GM23338 (cell line): ENCODE data around the gene LTN1. TPM values are rescaled to one million over a fixed set of nuclear protein-coding genes. Genes with fewer than 3 reads are reported as not detected.

Experiments
- ATAC-seq: fragments of 200-7000 bp; cut with Tn5 transposase; 3 replicates; pipeline ENCODE4 v1.9.1; 2020
- DNase-seq: peaks from one replicate; pipeline ENCODE4 v3.0.0-alpha.2; 2015; ENCODE audit warnings: low spot score
- H2AFZ ChIP-seq: fragments of 200-600 bp; sonication (generic); 2 replicates; pipeline ENCODE4 v1.8.0; 2016; ENCODE audit warnings: antibody characterized with exemption, mild to moderate bottlenecking, moderate library complexity
- H3F3A ChIP-seq: fragments of 200-600 bp; sonication (generic); replicated peaks from 2 replicates; pipeline ENCODE4 v1.8.0; 2017; ENCODE audit warnings: antibody characterized with exemption, mixed run types, low read depth
- H3K27ac ChIP-seq: fragments of 200-600 bp; sonication (generic); 2 replicates; pipeline ENCODE4 v1.6.1; 2016; ENCODE audit warnings: low read depth
- H3K27me3 ChIP-seq: fragments of 200-600 bp; sonication (generic); 2 replicates; pipeline ENCODE4 v1.8.0; 2016; ENCODE audit warnings: mild to moderate bottlenecking, mixed run types, moderate library complexity; ENCODE audit not compliant: insufficient read depth
- H3K36me3 ChIP-seq: fragments of 200-600 bp; sonication (generic); 2 replicates; pipeline ENCODE4 v1.8.0; 2016; ENCODE audit warnings: mild to moderate bottlenecking; ENCODE audit not compliant: insufficient read depth
- H3K4me1 ChIP-seq: fragments of 200-600 bp; sonication (generic); 2 replicates; pipeline ENCODE4 v1.8.0; 2016; ENCODE audit warnings: mild to moderate bottlenecking, moderate library complexity; ENCODE audit not compliant: insufficient read depth
- H3K4me2 ChIP-seq: fragments of 200-600 bp; sonication (generic); 2 replicates; pipeline ENCODE4 v1.7.1; 2017; ENCODE audit warnings: mixed run types
- H3K4me3 ChIP-seq: fragments of 200-600 bp; sonication (generic); 2 replicates; pipeline ENCODE4 v1.6.1; 2016; ENCODE audit warnings: mixed run types
- H3K79me2 ChIP-seq: fragments of 200-600 bp; sonication (generic); replicated peaks from 2 replicates; pipeline ENCODE4 v1.8.0; 2017; ENCODE audit warnings: mild to moderate bottlenecking; ENCODE audit not compliant: insufficient read depth
- H3K9me2 ChIP-seq: fragments of 200-600 bp; sonication (generic); 2 replicates; pipeline ENCODE4 v1.8.0; 2017; ENCODE audit not compliant: insufficient read depth
- H4K20me1 ChIP-seq: fragments of 200-600 bp; sonication (generic); replicated peaks from 2 replicates; pipeline ENCODE4 v1.8.0; 2017; ENCODE audit warnings: mild to moderate bottlenecking; ENCODE audit not compliant: insufficient read depth
- H3K27ac Mint-ChIP-seq: 2 replicates; pipeline ENCODE4 v1.8.0; 2020; ENCODE audit warnings: inconsistent platforms, mild to moderate bottlenecking, moderate library complexity, mixed read lengths
- H3K27me3 Mint-ChIP-seq: 3 replicates; pipeline ENCODE4 v1.8.0; 2022; ENCODE audit warnings: low read depth, mild to moderate bottlenecking, moderate library complexity, mixed read lengths, inconsistent platforms; ENCODE audit not compliant: insufficient read depth, poor library complexity
- H3K36me3 Mint-ChIP-seq: 3 replicates; pipeline ENCODE4 v1.8.0; 2021; ENCODE audit warnings: low read depth, mild to moderate bottlenecking, inconsistent platforms, moderate library complexity, mixed read lengths
- H3K4me1 Mint-ChIP-seq: 3 replicates; pipeline ENCODE4 v1.8.0; 2020; ENCODE audit warnings: mild to moderate bottlenecking, inconsistent platforms, mixed read lengths
- H3K4me3 Mint-ChIP-seq: 3 replicates; pipeline ENCODE4 v1.8.0; 2021; ENCODE audit warnings: moderate library complexity, mild to moderate bottlenecking, inconsistent platforms, mixed read lengths
- H3K9me3 Mint-ChIP-seq: 3 replicates; pipeline ENCODE4 v1.8.0; 2020; ENCODE audit warnings: moderate library complexity, mild to moderate bottlenecking, inconsistent platforms, mixed read lengths
- CREB1 ChIP-seq: fragments of 250-450 bp; sonication (Bioruptor Pico); IDR thresholded peaks from 2 replicates; pipeline ENCODE4 v1.5.0; 2020; ENCODE audit warnings: low read depth, mild to moderate bottlenecking, moderate library complexity
- CTCF ChIP-seq, 2 experiments: fragments of 200-600 bp in 1 of 2; sonication (generic) in 1 of 2; conservative IDR thresholded peaks; 2 replicates each; pipeline versions ENCODE4 v1.5.1 to v1.6.1; 2016 to 2017; ENCODE audit warnings: antibody characterized with exemption in 2 of 2, low read depth in 2 of 2, mild to moderate bottlenecking in 2 of 2, moderate library complexity in 1 of 2
- ETS1 ChIP-seq: IDR thresholded peaks from 2 replicates; pipeline ENCODE4 v1.6.1; 2016; ENCODE audit warnings: antibody characterized with exemption
- EZH2 ChIP-seq: fragments of 200-600 bp; sonication (generic); IDR thresholded peaks from one replicate; pipeline ENCODE4 v1.8.0; 2017; ENCODE audit warnings: antibody characterized with exemption, mild to moderate bottlenecking, low read depth; ENCODE audit not compliant: unreplicated experiment
- EZH2phosphoT487 ChIP-seq: fragments of 200-600 bp; sonication (generic); IDR thresholded peaks from one replicate; pipeline ENCODE4 v1.8.1; 2018; ENCODE audit warnings: antibody characterized with exemption; ENCODE audit not compliant: unreplicated experiment
- JUNB ChIP-seq: IDR thresholded peaks from one replicate; pipeline ENCODE4 v1.6.1; 2016; ENCODE audit warnings: antibody characterized with exemption; ENCODE audit not compliant: unreplicated experiment
- NANOG ChIP-seq: IDR thresholded peaks from 2 replicates; pipeline ENCODE4 v1.6.1; 2016; ENCODE audit warnings: antibody characterized with exemption, borderline replicate concordance
- POLR2AphosphoS5 ChIP-seq: IDR thresholded peaks from 2 replicates; pipeline ENCODE4 v1.6.1; 2016; ENCODE audit warnings: antibody characterized with exemption, low read depth
- REST ChIP-seq: IDR thresholded peaks from one replicate; pipeline ENCODE4 v1.6.1; 2018; ENCODE audit warnings: antibody characterized with exemption; ENCODE audit not compliant: unreplicated experiment
- STAT1 ChIP-seq: IDR thresholded peaks from one replicate; pipeline ENCODE4 v1.6.1; 2016; ENCODE audit warnings: antibody characterized with exemption; ENCODE audit not compliant: unreplicated experiment
- ZNF114 ChIP-seq: fragments of 250-450 bp; sonication (Bioruptor Pico); IDR thresholded peaks from 2 replicates; pipeline ENCODE4 v1.5.0; 2020; ENCODE audit warnings: mild to moderate bottlenecking, moderate library complexity
- ZNF331 ChIP-seq: fragments of 250-450 bp; sonication (Bioruptor Pico); IDR thresholded peaks from 2 replicates; pipeline ENCODE4 v1.5.0; 2020; ENCODE audit warnings: low read depth, mild to moderate bottlenecking, moderate library complexity
- ZNF462 ChIP-seq: fragments of 250-450 bp; sonication (Bioruptor Pico); IDR thresholded peaks from 2 replicates; pipeline ENCODE4 v1.5.0; 2020; ENCODE audit warnings: mild to moderate bottlenecking, moderate library complexity
- polyA plus RNA-seq: library from polyadenylated mRNA; unstranded; fragments of >200 nt; fragmentation: Nextera tagmentation; extraction: Ambion mirVana; gene quantifications from 2 replicates; pipeline ENCODE4 v1.2.1, GENCODE V29; 2016
- total RNA-seq: library from RNA; depleted of rRNA; stranded (reverse); fragments of >200 nt; shearing (Covaris generic); gene quantifications from 2 replicates; pipeline ENCODE4 v1.2.3, GENCODE V29; 2014

Gene LTN1
- total and polyA plus RNA-seq, 2 experiments from 2014 or later, result 11.1 to 26.1 TPM

GRCh38 chr21:29029524-29029923 lies 36.8 kb upstream of the LTN1 start:
- Histone ChIP-seq H2AFZ (no peak overlapping the region), H3K36me3 (peaks cover 13% of the 10 kb centered on the region)

More at GRCh38 chr21:29029524-29029923, 36.8 kb upstream of the LTN1 start:
- Histone ChIP-seq H3K4me3 (no peak overlapping the region), H3K27ac (no peak overlapping the region), H4K20me1 (peaks cover 9% of the 10 kb centered on the region; the same call in 1 of the 2 replicates), H3K4me2 (no peak overlapping the region), H3K79me2 (peaks cover 54% of the 10 kb centered on the region), H3K9me2 (no peaks in the 10 kb centered on the region), H3K27me3 (no peaks in the 10 kb centered on the region), H3K4me1 (peaks cover 12% of the 10 kb centered on the region; the same call in 1 of the 2 replicates), H3F3A (no peaks in the 10 kb centered on the region; the same call in 1 of the 2 replicates)
- ATAC-seq (no peak), DNase-seq (no peak)
- Mint-ChIP-seq H3K27me3 (no peaks in the 10 kb centered on the region), H3K4me1 (no peaks in the 10 kb centered on the region; the same call in 1 of the 3 replicates), H3K9me3 (no peaks in the 10 kb centered on the region), H3K36me3 (peaks cover 40% of the 10 kb centered on the region), H3K27ac (no peak overlapping the region), H3K4me3 (no peak overlapping the region)
- TF ChIP-seq NANOG (no peak), STAT1 (no peak), JUNB (no peak), ZNF462 (CRISPR knock-in tag) (no peak), EZH2phosphoT487 (no peak), ZNF114 (no peak), ZNF331 (CRISPR knock-in tag) (no peak), EZH2 (no peak), ETS1 (no peak), POLR2AphosphoS5 (no peak), CTCF (conservative IDR thresholded peaks at IDR 0.05; ENCODE audit: low read depth in 2 of 2) (no peak), CREB1 (CRISPR knock-in tag) (no peak), REST (no peak)
